Gastrocnemius medialis (tissue), 4 donors: ENCODE results near the gene DCAF11. TPM values are rescaled to one million over a fixed set of nuclear protein-coding genes. Genes with fewer than 3 reads are reported as not detected.

Experiments used
- ATAC-seq, 2 donors: fragments of 150-250 bp; one replicate each; pipeline ENCODE4 v1.9.1; 2016
- DNase-seq, 2 donors: peaks; one replicate each; pipeline ENCODE4 v3.0.0-alpha.2; 2019
- H3K27ac ChIP-seq, 4 donors: fragments of 200-600 bp; sonication (generic); 1 replicate in 1 of 4; 2 replicates in 3 of 4; pipeline ENCODE4 v1.5.1; 2016 to 2018; ENCODE audit warnings: mild to moderate bottlenecking in 2 of 4, moderate library complexity in 1 of 4
- H3K27me3 ChIP-seq, 3 donors: fragments of 200-600 bp; sonication (generic) in 2 of 3; 1 replicate in 1 of 3; 2 replicates in 2 of 3; pipeline versions ENCODE4 v1.5.1 to v1.6.0; 2016 to 2019; ENCODE audit warnings: mild to moderate bottlenecking in 1 of 3, moderate library complexity in 1 of 3
- H3K36me3 ChIP-seq, 2 donors: fragments of 200-600 bp; sonication (generic) in 1 of 2; one replicate each; pipeline ENCODE4 v1.5.1; 2017 to 2018
- H3K4me1 ChIP-seq, 2 donors: fragments of 200-600 bp; sonication (generic) in 1 of 2; one replicate each; pipeline ENCODE4 v1.5.1; 2016 to 2017; ENCODE audit warnings: mild to moderate bottlenecking in 2 of 2
- H3K4me3 ChIP-seq, 4 donors: fragments of 200-600 bp; sonication (generic) in 3 of 4; 1 replicate in 1 of 4; 2 replicates in 3 of 4; pipeline ENCODE4 v1.5.1; 2016 to 2019; ENCODE audit warnings: mild to moderate bottlenecking in 2 of 4
- H3K9me3 ChIP-seq, 3 donors: fragments of 200-600 bp; sonication (generic) in 2 of 3; 1 replicate in 1 of 3; 2 replicates in 2 of 3; pipeline ENCODE4 v1.5.1; 2016 to 2019
- CTCF ChIP-seq, 5 experiments: fragments of 450-650 bp in 3 of 5; fragments of 200-600 bp in 2 of 5; sonication (generic) in 2 of 5; IDR thresholded peaks in 4 of 5; conservative IDR thresholded peaks in 1 of 5; 1 replicate in 4 of 5; 2 replicates in 1 of 5; pipeline ENCODE4 v1.5.1; 2016 to 2019; ENCODE audit warnings: antibody characterized with exemption in 5 of 5, mild to moderate bottlenecking in 3 of 5, moderate library complexity in 3 of 5
- POLR2A ChIP-seq, 2 donors: fragments of 450-650 bp; IDR thresholded peaks; one replicate each; pipeline ENCODE4 v1.6.1; 2017; ENCODE audit warnings: antibody characterized with exemption in 2 of 2, mild to moderate bottlenecking in 2 of 2, moderate library complexity in 2 of 2
- in situ Hi-C, 4 donors: fragments of 200-750 bp; cut with MboI; loops; one replicate each; pipeline versions ENCODE4 v1.15.0 to v1.8.0; 2017; ENCODE audit warnings: low sequenced_read_pairs in 4 of 4
- intact Hi-C: fragments of 100-400 bp; cut with DNase I; formaldehyde crosslinking; loops from one replicate; pipeline ENCODE4 v1.15.1; 2023; ENCODE audit warnings: low total_unique reads
- total RNA-seq, 4 donors: library from RNA; depleted of rRNA; stranded (reverse); fragments of >200 nt; gene quantifications; one replicate each; pipeline versions ENCODE4 v1.1.0 to v1.2.3, GENCODE V29; 2016

DCAF11 gene
- total RNA-seq, 4 donors from 2014 or later, result 52.4 to 113 (median 88.7) TPM

- peaks cover 12 to 13% of the 10 kb centered on the region in 2 donors for H3K4me1 ChIP-seq
- in situ Hi-C loops, result no loop called here
- H3K9me3 ChIP-seq, result no peaks in the 10 kb centered on the region
- no peak for DNase-seq
- no peaks in the 10 kb centered on the region for H3K27me3 ChIP-seq
- H3K27ac ChIP-seq, result no peak overlapping the region
- intact Hi-C loops, result no loop called here
- H3K36me3 ChIP-seq, result peaks cover 2 to 72% of the 10 kb centered on the region in 2 donors
- ATAC-seq, result no peak
- no peak overlapping the region for H3K4me3 ChIP-seq
- TF ChIP-seq POLR2A (IDR thresholded peaks at IDR 0.05), result no peak
- no peak for TF ChIP-seq CTCF (IDR thresholded peaks at IDR 0.05 in 4 of 5, conservative IDR thresholded peaks at IDR 0.05 in 1 of 5)
These were observed 5.1 kb downstream of the DCAF11 start for GRCh38 chr14:24119691-24120090.

GRCh38 chr14:24121210-24121609 lies 6.6 kb downstream of the DCAF11 start:
- Histone ChIP-seq H3K9me3 (no peaks in the 10 kb centered on the region), H3K27ac (no peak overlapping the region), H3K4me1 (peaks cover 3 to 6% of the 10 kb centered on the region in 2 donors), H3K36me3 (peaks cover 2 to 72% of the 10 kb centered on the region in 2 donors), H3K27me3 (no peaks in the 10 kb centered on the region), H3K4me3 (no peak overlapping the region)
- in situ Hi-C loops, result no loop called here
- ATAC-seq, result no peak
- DNase-seq, result no peak
- TF ChIP-seq POLR2A (IDR thresholded peaks at IDR 0.05) (no peak), CTCF (IDR thresholded peaks at IDR 0.05 in 4 of 5, conservative IDR thresholded peaks at IDR 0.05 in 1 of 5) (no peak)
- intact Hi-C loops, result no loop called here

GRCh38 chr14:24122416-24122815 lies 7.8 kb downstream of the DCAF11 start:
- no peaks in the 10 kb centered on the region for H3K9me3 ChIP-seq
- TF ChIP-seq CTCF (IDR thresholded peaks at IDR 0.05 in 4 of 5, conservative IDR thresholded peaks at IDR 0.05 in 1 of 5), result no peak
- TF ChIP-seq POLR2A (IDR thresholded peaks at IDR 0.05), result no peak
- H3K4me1 ChIP-seq, result no peaks in the 10 kb centered on the region
- no peaks in the 10 kb centered on the region for H3K27me3 ChIP-seq
- H3K4me3 ChIP-seq, result no peak overlapping the region
- peaks cover 2 to 69% of the 10 kb centered on the region in 2 donors for H3K36me3 ChIP-seq
- in situ Hi-C loops, result no loop called here
- DNase-seq (no peak), ATAC-seq (no peak)
- intact Hi-C loops, result no loop called here
- H3K27ac ChIP-seq, result no peak overlapping the region

GRCh38 chr14:24122898-24123297 lies 8.3 kb downstream of the DCAF11 start:
- no peak for DNase-seq
- no peak overlapping the region for H3K27ac ChIP-seq
- no peak overlapping the region for H3K4me3 ChIP-seq
- H3K4me1 ChIP-seq, result no peaks in the 10 kb centered on the region
- in situ Hi-C loops (no loop called here), intact Hi-C loops (no loop called here)
- TF ChIP-seq POLR2A (IDR thresholded peaks at IDR 0.05), result no peak
- no peak for TF ChIP-seq CTCF (IDR thresholded peaks at IDR 0.05 in 4 of 5, conservative IDR thresholded peaks at IDR 0.05 in 1 of 5)
- peaks cover 2 to 65% of the 10 kb centered on the region in 2 donors for H3K36me3 ChIP-seq
- no peaks in the 10 kb centered on the region for H3K9me3 ChIP-seq
- no peaks in the 10 kb centered on the region for H3K27me3 ChIP-seq
- no peak for ATAC-seq
